Cardiac septum (tissue), 1 donor: ENCODE results near the gene HAGHL. TPM values are rescaled to one million over a fixed set of nuclear protein-coding genes. Genes with fewer than 3 reads are reported as not detected.
A peak's percentile ranks its signal among the peaks of the same experiment; 100 is the strongest.

Experiments
- DNase-seq: peaks from one replicate; pipeline ENCODE4 v3.0.0-alpha.2; 2020; ENCODE audit warnings: low spot score
- intact Hi-C: fragments of 100-400 bp; cut with DNase I; formaldehyde crosslinking; loops from one replicate; pipeline ENCODE4 v1.14.0; 2022
- total RNA-seq: library from RNA; stranded (reverse); fragmentation: NEBNext Ultra II Directional; extraction: Animal tissue kit (Norgen Biotek cat#: 25700); gene quantifications from one replicate; pipeline ENCODE4 v1.2.1, GENCODE V29; 2021
- donor health status: DM: no; HTN: no; CAD: no.

HAGHL gene
- total RNA-seq, 1 donor from 2014 or later, result 10.9 TPM

DNA sequence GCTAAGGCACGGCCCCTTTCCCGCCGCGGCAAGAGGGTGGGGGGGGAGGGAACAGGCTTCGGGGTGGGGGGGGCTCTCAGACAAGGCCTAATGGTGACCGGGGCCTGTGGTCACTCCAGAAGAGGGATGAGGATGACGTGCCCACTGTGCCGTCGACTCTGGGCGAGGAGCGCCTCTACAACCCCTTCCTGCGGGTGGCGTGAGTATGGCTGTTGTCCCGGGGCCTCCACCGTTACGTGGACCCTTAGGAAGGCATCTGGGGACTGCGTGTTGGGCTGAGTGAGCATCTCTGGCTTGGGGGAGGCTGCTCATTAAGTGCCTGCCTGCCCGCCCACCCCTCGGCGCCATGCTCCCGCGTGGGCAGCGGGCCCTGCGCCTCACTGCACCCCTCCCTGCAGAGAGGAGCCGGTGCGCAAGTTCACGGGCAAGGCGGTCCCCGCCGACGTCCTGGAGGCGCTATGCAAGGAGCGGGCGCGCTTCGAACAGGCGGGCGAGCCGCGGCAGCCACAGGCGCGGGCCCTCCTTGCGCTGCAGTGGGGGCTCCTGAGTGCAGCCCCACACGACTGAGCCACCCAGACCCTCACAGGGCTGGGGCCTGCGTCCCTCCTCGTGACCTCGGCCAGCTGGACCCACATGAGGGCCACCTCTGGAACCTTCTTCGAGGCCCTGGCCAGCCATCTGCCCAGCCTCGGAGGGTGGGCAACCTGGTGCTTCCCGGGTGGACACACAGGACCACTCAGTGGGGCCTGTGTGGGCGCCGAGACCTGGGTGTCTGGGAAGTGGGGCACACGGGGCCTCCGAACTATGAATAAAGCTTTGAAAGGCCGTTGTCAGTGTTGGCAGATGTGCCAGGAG lies 2.2 kb downstream of the HAGHL start:
- intact Hi-C loops, result no loop called here
- no peak for DNase-seq

DNA sequence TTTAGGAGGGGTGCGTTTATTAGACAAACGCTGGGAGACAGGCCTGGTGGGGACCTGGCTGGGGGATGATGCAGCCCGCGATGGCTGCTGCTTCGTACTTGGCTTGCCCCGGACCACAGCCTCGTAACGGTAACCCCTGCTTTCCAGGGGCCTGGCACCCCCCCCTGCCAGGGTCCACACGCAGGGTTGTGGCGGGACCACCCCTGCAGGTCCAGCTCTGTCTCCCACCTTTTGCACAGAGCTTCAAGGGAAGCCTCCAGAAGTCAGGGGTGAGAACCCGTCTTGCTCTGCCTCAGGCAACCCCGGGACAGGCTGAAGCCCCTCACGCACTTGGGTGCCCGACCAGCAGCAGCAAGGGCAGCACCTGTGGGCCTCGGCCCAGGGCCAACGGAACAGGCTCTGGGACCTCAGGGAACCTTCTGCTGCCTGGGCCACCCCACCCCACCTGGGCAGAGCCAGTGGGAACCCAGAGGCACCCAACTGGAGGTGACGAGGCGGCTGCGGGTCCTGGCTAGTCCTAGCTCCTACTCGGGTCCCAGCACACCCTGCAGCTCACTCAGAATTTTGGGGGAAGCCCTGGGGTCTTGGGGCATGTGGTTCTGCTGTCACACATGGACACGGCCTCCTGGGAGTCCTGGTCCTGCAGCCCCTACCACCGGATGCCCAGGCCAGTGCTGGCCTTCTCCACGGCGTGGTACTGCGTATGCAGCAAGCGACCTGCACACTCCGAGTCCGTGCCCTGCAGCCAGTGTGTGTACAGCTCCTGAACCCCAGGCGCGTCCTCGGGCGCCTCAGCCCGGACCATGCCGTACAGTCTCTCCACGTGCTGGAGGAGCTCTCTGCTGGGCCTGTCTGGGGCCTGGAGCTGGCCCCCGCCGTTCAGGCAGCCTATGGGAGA lies 3.1 kb downstream of the HAGHL start:
- DNase-seq, result no peak
- intact Hi-C loops, result no loop called here

DNA sequence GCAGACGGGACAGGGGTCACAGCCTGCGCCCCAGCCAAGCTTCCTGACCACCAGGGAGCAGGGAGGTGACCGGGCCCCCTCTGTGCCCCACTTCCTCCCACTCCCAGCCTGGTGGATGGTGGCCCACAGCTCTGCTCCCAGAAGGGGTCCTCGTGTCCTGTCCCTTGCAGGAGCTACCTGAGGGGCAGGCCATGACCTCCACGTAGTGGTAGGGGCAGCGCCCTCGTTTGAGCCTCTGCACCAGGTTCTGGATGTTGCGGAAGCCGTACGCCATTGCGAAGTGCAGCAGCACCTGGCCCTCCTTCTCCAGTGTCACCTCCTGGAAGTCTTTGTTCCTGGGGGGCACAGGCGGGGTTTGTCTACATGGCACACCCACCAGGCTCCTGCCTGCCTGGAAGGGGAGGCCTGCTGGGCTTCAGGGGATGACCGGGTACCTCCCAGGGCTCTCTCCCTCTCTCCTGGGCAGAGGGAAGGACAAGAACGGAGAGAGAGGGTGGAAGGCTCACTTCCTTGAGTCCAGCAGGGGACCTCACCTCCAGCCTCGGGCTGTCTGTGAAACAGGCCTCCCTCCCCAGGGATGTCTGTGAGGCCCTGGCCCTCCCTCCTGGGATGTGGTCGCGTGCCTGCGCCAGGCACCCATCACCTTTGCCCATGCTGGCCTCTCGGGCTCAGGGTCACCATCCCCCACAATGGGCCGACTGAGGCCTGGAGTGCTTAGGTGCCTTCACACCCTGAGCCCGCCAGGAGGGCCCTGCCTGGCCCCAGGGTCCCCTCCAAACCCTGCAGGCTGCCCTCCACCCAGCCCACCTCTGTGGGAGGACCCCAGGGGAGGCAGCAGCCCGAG lies 4.0 kb downstream of the HAGHL start:
- DNase-seq, result no peak
- intact Hi-C loops, result no loop called here

DNA sequence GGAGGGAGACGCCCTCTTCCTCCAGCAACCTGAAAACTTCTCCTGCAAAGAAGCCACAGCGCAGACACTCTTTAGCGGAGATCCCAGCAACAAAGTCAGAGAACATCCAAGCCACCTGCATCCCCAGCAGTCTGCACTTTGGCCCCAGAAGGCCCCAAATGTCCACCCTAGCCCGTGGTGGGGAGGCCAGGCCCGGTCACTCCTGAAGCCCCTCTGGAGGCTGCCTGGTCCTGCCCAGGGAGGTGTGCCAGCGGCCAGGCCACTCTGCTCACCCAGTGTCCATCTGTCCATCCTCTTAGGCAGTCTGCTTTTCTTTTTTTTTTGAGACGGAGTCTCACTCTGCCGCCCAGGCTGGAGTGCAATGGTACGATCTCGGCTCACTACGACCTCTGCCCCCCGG lies 5.4 kb downstream of the HAGHL start:
- intact Hi-C loops, result no loop called here
- no peak for DNase-seq

DNA sequence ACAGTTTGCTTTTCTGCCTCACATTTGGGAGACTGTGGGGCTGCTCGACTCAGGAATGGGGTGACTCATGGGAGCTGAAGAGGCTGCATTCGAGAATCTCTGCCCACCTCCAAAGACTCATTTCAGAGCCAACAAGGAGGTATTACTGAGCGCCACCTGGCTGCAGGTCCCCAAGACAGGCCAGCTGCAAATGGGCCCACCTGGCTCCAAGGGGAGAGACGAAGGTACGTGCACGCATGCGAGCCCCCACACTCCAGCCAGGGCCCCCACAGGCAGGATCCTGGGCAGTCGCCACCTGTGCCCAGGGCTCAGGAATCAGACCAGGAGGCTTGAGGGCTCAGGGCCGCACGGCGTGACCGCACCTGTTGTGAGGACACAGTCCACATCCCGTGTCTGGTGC lies 6.0 kb downstream of the HAGHL start:
- intact Hi-C loops, result no loop called here
- DNase-seq, result no peak

GRCh38 chr16:733382-734207 lies 6.7 kb downstream of the HAGHL start:
- intact Hi-C loops, result no loop called here
- no peak for DNase-seq

DNA sequence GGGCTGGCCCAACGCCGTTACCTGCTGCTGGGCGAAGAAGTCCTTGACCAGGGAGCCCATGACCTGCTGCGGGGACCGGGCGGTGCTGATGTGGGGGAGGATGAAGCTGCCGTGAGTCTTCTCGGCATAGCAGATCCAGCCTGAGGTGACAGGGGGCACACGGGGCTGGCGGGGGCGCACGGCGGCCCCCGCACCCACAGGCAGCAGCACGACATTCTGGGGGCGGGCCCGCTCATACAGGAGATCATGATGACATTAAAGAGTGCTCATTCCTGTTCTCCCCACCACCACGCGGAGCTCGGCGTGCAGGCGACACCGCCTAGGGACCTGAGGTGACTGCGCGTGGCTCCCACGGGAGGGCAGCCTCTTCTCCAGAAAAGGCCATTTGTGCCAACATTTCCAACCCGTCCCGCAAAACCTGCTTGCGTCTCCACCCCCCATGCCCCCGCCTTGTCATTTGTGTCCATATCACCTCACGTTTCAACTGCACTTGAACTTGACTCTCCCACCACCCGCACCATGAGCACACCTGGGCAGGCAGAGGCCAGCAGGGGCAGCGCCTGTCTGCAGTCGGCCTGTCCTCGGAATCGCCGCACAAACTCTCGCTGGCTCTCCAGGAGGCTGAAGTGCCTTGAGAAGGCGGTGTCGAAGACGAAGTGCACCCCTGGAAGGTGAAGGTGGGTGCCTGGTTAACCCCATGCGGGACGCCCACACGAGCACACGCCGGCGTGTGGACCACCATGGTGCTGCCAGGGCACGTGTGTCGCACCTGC lies 7.5 kb downstream of the HAGHL start:
- intact Hi-C loops, result no loop called here
- DNase-seq, result no peak

- DNase-seq, result no peak
- intact Hi-C loops, result no loop called here
Measured at GRCh38 chr16:734981-735881, 8.3 kb downstream of the HAGHL start.

- intact Hi-C loops, result no loop called here
- no peak for DNase-seq
Measured at GRCh38 chr16:735982-736453, 9.1 kb downstream of the HAGHL start.

DNA sequence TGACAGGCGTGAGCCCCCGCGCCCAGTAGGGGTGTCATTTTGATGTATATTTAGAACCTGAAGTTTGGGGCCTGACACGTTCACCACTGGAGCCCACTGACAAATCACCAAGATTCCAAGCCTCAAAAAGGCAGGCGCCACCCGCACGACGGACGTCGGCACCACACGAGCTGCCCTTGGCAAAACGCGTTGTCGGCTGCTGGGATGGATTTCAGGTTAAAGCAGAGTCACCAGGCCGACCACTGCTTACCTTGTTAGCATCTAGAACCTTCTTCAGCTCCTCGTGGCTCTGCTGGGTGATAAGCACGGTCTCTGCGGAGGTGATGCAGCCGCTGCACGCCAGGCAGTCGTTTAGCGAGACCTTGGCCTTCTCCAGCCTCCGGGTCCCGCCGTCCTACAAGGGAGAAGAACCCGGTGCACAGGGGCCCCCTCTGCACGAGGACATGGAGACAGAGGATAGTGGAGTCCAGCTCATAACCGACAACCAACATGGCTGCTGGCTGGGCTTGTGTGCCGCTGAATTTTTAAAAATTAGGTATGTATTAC lies 10.1 kb downstream of the HAGHL start:
- DNase-seq, result no peak
- intact Hi-C loops, result no loop called here

GRCh38 chr16:739560-740458 lies 12.9 kb downstream of the HAGHL start:
- intact Hi-C loops, result loop anchor here (2.0 to 5.0 kb wide), 2 partner anchors 19 to 47 kb away; partner anchors contain the start of genes ANTKMT, CHTF18 and RPUSD1
- no peak for DNase-seq

- intact Hi-C loops, result loop anchor here (2.0 to 5.0 kb wide), 2 partner anchors 20 to 47 kb away; partner anchors contain the start of genes ANTKMT, CHTF18 and RPUSD1
- DNase-seq, result no peak
Measured at GRCh38 chr16:740459-740763, 13.5 kb downstream of the HAGHL start.

GRCh38 chr16:740764-741505 lies 14.0 kb downstream of the HAGHL start, which contains the start of gene CIAO3:
Gene CIAO3, minus strand, starts transcription at chr16:740997. Its CDS starts 12 bp downstream, at chr16:740985.
- peak; percentile 95 for DNase-seq
- intact Hi-C loops, result loop anchor here (2.0 to 5.0 kb wide), 2 partner anchors 20 to 46 kb away; partner anchors contain the start of genes ANTKMT, CHTF18 and RPUSD1

GRCh38 chr16:741986-742629 lies 15.2 kb downstream of the HAGHL start:
- intact Hi-C loops, result loop anchor here (2.0 to 5.0 kb wide), 2 partner anchors 21 to 45 kb away; partner anchors contain the start of genes ANTKMT, CHTF18 and RPUSD1
- no peak for DNase-seq
